ENCODE measurements around the gene CCDC192.
"Not testable (repeated sequence)": the region's sequence is repeated elsewhere in the genome, so short reads cannot be mapped to it uniquely, and the experiment has no call there.

CCDC192 gene

GRCh38 chr5:127702926-127703561 is at the start of gene CCDC192:
Gene CCDC192, plus strand, starts transcription at chr5:127703391. Its CDS starts 55 bp downstream, at chr5:127703446.
- DNase-seq (ENCODE audit: low spot score) = no peak

- no peak for DNase-seq (ENCODE audit: low spot score)
These were observed 46.4 kb upstream of the CCDC192 start for GRCh38 chr5:127656825-127657224.

GRCh38 chr5:127660047-127660733 is 43.0 kb upstream of the CCDC192 start:
- no peak for DNase-seq (ENCODE audit: low spot score)

- DNase-seq (ENCODE audit: low spot score) = no peak
These were observed 39.1 kb upstream of the CCDC192 start for GRCh38 chr5:127664093-127664492.

- DNase-seq (ENCODE audit: low spot score) = no peak
These were observed 37.5 kb upstream of the CCDC192 start for GRCh38 chr5:127665641-127666040.

GRCh38 chr5:127666043-127666716 is 37.0 kb upstream of the CCDC192 start:
- DNase-seq (ENCODE audit: low spot score) = no peak

- no peak for DNase-seq (ENCODE audit: low spot score)
These were observed 35.3 kb upstream of the CCDC192 start for GRCh38 chr5:127667926-127668325.

- no peak for DNase-seq (ENCODE audit: low spot score)
These were observed 32.0 kb upstream of the CCDC192 start for GRCh38 chr5:127671218-127671617.

- DNase-seq (ENCODE audit: low spot score) = no peak
These were observed 29.9 kb upstream of the CCDC192 start for GRCh38 chr5:127673117-127673800.

- not testable (repeated sequence) for DNase-seq (ENCODE audit: low spot score)
These were observed 26.2 kb upstream of the CCDC192 start for GRCh38 chr5:127676951-127677350.

- not testable (repeated sequence) for DNase-seq (ENCODE audit: low spot score)
These were observed 23.4 kb upstream of the CCDC192 start for GRCh38 chr5:127679691-127680330.

GRCh38 chr5:127680595-127680994 is 22.6 kb upstream of the CCDC192 start:
- no peak for DNase-seq (ENCODE audit: low spot score)

GRCh38 chr5:127683008-127683407 is 20.2 kb upstream of the CCDC192 start:
- no peak for DNase-seq (ENCODE audit: low spot score)

GRCh38 chr5:127684726-127685467 is 18.3 kb upstream of the CCDC192 start:
- DNase-seq (ENCODE audit: low spot score) = no peak

- DNase-seq (ENCODE audit: low spot score) = no peak
These were observed 17.5 kb upstream of the CCDC192 start for GRCh38 chr5:127685662-127686061.

- no peak for DNase-seq (ENCODE audit: low spot score)
These were observed 16.8 kb upstream of the CCDC192 start for GRCh38 chr5:127686424-127686823.

- no peak for DNase-seq (ENCODE audit: low spot score)
These were observed 8.5 kb upstream of the CCDC192 start for GRCh38 chr5:127694518-127695171.

- DNase-seq (ENCODE audit: low spot score) = no peak
These were observed 7.8 kb upstream of the CCDC192 start for GRCh38 chr5:127695346-127695745.

- no peak for DNase-seq (ENCODE audit: low spot score)
These were observed 6.5 kb upstream of the CCDC192 start for GRCh38 chr5:127696683-127697082.

- DNase-seq (ENCODE audit: low spot score) = no peak
These were observed 5.1 kb upstream of the CCDC192 start for GRCh38 chr5:127697894-127698600.
